HG02588 (cell line): ENCODE data around the gene TGFBRAP1.
"Not testable (repeated sequence)": the region's sequence is repeated elsewhere in the genome, so short reads cannot be mapped to it uniquely, and the experiment has no call there.

ENCODE experiments used
- ATAC-seq: cut with Tn5 transposase; IDR thresholded peaks from one replicate; pipeline ENCODE4 v1.9.1; 2021; ENCODE audit warnings: mild to moderate bottlenecking, moderate library complexity; ENCODE audit not compliant: unreplicated experiment

The TGFBRAP1 gene

DNA sequence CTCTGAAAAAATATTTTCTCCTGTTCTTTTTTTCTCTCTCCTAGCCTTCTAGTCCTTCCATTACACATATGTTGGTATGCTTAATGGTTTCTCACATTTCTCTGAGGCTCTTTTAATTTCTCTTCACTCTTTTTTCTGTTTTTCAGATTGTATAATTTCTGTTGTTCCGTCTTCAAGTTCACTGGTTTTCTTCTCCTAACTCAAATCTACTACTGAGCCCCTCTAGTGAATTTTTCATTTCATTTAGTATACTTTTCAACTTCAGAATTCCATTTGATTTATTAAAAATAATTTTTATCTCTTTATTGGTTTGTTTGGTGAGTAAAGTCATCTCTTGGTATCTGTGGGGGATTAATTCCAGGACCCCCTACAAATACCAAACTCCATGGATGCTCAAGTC is 27.6 kb upstream of the TGFBRAP1 start:
- ATAC-seq = no peak

GRCh38 chr2:105344704-105345345 is 15.3 kb upstream of the TGFBRAP1 start:
- no peak for ATAC-seq

DNA sequence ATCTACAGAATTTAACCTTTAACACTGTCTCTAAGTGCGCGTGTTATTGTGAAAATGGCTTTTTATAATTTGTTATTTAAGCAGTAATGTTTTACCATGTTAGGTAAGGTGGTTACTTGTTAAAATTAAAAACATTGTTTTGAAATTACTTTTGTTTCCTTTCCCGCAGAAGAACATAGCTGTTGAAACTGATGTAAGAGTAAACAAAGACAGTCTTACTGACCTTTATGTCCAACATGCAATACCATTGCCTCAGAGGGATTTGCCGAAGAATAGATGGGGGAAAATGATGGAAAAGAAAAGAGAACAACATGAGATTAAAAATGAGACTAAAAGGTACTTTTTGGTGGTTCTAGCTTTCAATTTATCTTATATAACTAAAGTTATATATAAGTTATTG is 9.9 kb upstream of the TGFBRAP1 start:
- ATAC-seq = no peak

DNA sequence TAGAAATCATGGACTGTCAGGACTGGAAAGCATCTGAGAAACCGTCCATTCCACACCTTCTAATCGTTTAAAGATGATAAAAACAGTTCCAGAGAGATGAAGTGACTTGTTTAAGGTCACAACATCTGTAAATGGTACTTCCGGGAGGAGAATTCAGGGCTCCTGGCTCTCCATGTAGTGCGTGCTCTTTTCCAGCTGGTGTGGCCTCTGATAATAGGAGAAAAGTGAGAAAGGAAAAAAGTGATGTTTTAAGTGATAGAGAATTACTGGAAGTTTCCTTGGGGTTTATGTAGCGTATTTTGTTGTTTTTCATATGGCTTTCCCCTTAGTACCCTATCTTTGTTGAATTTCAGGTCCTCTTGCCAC is 8.5 kb upstream of the TGFBRAP1 start:
- no peak for ATAC-seq

- peak; percentile 95 for ATAC-seq
These were observed 7.8 kb upstream of the TGFBRAP1 start, which contains the start of gene C2orf49 for GRCh38 chr2:105337122-105338019. Gene C2orf49, plus strand, starts transcription at chr2:105337540. Its CDS starts 48 bp downstream, at chr2:105337588.

DNA sequence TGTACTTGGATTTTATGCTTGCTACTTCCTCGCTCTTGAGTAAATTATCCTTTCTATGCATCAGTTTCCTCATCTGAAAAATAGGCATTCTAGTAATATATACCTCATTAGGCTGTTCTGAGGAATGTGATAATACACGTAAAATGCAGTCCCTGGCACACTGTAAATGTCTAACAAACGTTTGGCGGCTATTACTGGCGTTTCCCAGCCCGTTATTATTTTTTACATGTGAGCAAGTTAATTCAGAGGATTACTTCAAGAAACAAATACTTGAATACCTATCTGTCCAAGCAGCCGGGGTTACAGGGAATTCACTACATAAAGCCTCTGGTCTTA is 7.2 kb upstream of the TGFBRAP1 start:
- ATAC-seq = no peak

- no peak for ATAC-seq
These were observed 5.9 kb upstream of the TGFBRAP1 start for GRCh38 chr2:105335469-105335868.

DNA sequence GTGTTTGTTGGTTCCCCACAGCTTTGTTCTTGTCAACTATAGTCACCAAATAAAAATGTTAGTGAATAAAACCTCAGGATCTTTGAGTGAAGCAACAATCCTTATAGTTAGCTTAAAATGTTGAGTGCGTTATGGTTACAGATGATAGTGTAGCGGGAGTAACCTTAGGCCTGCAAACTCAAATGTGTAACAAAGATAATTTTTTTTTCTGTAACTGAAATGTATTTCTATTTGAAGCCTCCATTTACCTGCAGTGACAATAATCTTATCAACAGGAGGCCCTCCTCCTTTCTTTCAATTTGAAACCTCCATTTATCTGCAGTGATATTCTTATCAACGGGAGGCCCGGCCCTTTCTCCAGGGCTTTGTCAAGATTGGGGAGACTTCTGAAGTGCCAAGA is 4.7 kb upstream of the TGFBRAP1 start:
- ATAC-seq = no peak

- ATAC-seq = no peak
These were observed 1.3 kb upstream of the TGFBRAP1 start for GRCh38 chr2:105330681-105331375.

GRCh38 chr2:105329197-105329554 is 359 bp downstream of the TGFBRAP1 start:
- ATAC-seq = peak; percentile 8

GRCh38 chr2:105328281-105329196 is 996 bp downstream of the TGFBRAP1 start:
- ATAC-seq = no peak

GRCh38 chr2:105327690-105328089 is 1.8 kb downstream of the TGFBRAP1 start:
- ATAC-seq = no peak

- not testable (repeated sequence) for ATAC-seq
These were observed 2.3 kb downstream of the TGFBRAP1 start for GRCh38 chr2:105327271-105327670.

DNA sequence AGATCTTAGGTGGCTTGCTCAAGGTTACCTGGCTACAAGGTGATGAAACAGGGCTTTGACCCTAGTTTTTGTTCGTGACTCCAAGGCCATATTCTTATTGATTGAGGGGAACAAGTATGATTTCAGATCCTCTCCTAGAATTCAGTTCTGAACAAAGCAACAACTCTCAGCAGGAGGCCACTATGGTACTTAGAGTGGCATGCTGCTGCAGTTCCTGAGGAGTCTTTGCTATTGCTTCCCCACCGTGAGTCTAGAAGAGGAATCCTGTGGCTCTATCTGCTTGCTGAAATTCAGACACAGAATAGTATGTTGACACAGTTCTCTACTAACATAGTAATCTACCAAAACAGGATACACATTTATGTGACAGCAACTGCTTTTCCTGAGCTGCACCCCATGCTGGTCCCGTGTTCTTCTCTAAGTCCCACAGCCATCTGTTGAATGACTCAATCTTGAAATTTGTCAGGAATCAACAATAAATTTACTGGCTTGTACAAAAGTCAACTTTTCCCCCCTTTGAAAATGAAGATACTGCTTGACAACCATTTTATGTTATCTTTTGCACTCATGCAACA is 4.1 kb downstream of the TGFBRAP1 start:
- no peak for ATAC-seq

DNA sequence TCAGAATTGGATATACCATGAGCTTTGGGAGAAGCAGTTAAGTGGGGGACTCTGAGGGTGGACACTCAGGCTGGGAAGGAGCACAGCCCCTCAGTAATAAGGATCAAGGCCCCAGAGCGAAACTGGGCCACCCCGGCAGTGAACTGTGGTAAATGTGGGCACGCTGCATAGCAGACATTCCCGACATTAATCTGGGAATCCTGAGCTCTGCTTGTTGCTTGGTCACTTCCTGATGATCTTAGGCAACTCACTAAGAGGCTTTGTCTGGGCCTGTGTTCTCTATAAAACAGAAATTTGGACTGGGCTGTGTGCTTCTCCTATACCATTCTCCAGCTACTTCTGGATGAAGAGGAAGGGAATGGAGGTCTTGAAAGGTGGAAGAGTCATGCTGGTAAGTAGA is 4.8 kb downstream of the TGFBRAP1 start:
- ATAC-seq = no peak

GRCh38 chr2:105324101-105324500 is 5.4 kb downstream of the TGFBRAP1 start:
- no peak for ATAC-seq

GRCh38 chr2:105323111-105323510 is 6.4 kb downstream of the TGFBRAP1 start:
- ATAC-seq = no peak

- no peak for ATAC-seq
These were observed 7.5 kb downstream of the TGFBRAP1 start for GRCh38 chr2:105321875-105322646.

- no peak for ATAC-seq
These were observed 8.8 kb downstream of the TGFBRAP1 start for GRCh38 chr2:105320651-105321215.
